Measurements from ENCODE around the gene ANKFY1. TPM values are rescaled to one million over a fixed set of nuclear protein-coding genes. Genes with fewer than 3 reads are reported as not detected.

ANKFY1 gene
- total RNA-seq, 4 donors from 2014 or later = 30.7 to 35.7 (median 32.7) TPM

- intact Hi-C loops (cut with DNase I; ENCODE audit: low total_unique reads) = no loop called here
- no peak overlapping the region for H3K4me3 ChIP-seq (ENCODE audit: low read depth, poor library complexity, severe bottlenecking)
- no peak for DNase-seq (ENCODE audit: low spot score in 2 of 2)
- TF ChIP-seq POLR2A (IDR thresholded peaks at IDR 0.05) = no peak
- TF ChIP-seq, protein P1, sequence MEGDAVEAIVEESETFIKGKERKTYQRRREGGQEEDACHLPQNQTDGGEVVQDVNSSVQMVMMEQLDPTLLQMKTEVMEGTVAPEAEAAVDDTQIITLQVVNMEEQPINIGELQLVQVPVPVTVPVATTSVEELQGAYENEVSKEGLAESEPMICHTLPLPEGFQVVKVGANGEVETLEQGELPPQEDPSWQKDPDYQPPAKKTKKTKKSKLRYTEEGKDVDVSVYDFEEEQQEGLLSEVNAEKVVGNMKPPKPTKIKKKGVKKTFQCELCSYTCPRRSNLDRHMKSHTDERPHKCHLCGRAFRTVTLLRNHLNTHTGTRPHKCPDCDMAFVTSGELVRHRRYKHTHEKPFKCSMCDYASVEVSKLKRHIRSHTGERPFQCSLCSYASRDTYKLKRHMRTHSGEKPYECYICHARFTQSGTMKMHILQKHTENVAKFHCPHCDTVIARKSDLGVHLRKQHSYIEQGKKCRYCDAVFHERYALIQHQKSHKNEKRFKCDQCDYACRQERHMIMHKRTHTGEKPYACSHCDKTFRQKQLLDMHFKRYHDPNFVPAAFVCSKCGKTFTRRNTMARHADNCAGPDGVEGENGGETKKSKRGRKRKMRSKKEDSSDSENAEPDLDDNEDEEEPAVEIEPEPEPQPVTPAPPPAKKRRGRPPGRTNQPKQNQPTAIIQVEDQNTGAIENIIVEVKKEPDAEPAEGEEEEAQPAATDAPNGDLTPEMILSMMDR (IDR thresholded peaks at IDR 0.05) = no peak
- WGBS, 2 donors = 90 to 91% methylated on average over 7 of the region's 7 CpGs
These were observed 30.0 kb downstream of the ANKFY1 start for GRCh38 chr17:4233668-4234258.

DNA sequence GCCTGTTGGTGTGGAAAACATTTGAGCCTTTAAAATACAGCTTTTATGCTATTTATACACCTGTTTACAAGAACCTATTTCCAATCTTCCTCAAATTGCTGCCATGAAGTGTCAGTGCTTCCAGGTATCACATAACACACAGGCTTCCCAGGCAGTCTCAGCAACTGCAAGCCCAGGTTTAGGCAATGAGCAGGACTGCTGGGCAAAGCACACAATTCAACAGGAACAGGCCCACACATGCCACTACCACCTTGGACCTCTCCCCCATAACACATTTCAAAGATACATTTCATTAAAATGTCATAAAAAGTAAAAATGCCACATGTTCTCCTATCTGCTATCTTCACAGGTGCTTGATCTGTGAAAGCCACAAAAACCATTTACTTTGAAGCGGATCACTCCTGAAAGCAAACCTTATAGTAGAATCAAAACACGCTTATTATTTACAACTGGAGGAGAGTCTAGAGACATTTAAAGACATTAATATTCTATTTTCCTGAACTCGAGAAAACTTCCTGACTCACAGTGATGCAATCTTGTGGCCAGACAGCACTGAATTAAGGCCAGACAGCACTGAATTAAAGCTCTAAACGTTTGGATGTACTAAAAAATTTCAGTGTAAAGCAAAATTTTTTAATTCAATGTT is 31.5 kb downstream of the ANKFY1 start:
- no peak for DNase-seq (ENCODE audit: low spot score in 2 of 2)

DNA sequence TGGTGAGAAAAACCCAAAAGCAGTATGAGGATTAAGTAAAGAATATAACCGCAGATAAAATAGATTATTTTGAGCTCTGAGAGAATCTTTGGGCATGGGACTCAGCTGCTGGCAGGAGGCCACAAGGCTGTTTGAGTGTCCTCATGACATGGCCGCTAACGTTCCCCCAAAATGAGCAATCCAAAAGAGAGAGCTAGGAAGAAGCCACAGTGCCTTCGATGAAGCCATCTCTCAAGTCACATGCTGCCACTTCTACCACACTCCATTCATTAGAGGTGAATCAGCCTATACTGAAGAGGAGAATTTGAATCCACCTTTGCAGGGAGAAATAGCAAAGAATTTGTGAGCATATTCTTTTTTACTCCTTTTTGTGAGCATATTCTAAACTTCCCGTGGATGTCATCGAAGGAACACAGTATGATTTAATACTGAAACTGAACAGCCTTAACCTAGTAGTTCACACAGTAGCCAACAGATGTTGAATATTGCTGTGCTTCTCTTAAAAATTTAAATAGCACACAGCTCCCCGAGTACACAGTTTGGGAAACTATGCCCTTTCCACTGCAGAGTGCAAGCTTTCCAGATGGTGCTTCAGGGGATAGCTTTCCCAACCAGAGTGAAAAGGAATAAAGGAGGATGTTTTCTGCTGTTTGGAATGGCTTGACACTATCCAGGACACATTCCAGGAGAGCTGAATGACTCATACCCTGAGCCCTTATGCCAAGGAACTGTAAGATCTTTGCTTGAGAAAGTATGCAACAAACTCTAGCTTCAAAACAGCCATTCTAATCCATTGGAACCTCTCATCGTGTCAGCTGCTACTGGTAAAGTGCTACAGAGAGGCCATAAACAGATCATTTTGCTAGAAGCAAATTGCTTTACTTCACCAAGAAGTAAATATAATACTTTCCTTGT is 33.9 kb downstream of the ANKFY1 start:
- DNase-seq (ENCODE audit: low spot score in 2 of 2) = peak; percentile 85 to 86
- 28 to 40% methylated on average over 8 of the region's 8 CpGs for WGBS, 2 donors
- intact Hi-C loops (cut with DNase I; ENCODE audit: low total_unique reads) = no loop called here

More for the DNA sequence above, 31.5 kb downstream of the ANKFY1 start:
- TF ChIP-seq POLR2A (IDR thresholded peaks at IDR 0.05) = no peak
- TF ChIP-seq, protein P1 (IDR thresholded peaks at IDR 0.05) = no peak
- WGBS, 2 donors = 52 to 57% methylated on average over 4 of the region's 4 CpGs
- no peak overlapping the region for H3K4me3 ChIP-seq (ENCODE audit: low read depth, poor library complexity, severe bottlenecking)
- intact Hi-C loops (cut with DNase I; ENCODE audit: low total_unique reads) = no loop called here

DNA sequence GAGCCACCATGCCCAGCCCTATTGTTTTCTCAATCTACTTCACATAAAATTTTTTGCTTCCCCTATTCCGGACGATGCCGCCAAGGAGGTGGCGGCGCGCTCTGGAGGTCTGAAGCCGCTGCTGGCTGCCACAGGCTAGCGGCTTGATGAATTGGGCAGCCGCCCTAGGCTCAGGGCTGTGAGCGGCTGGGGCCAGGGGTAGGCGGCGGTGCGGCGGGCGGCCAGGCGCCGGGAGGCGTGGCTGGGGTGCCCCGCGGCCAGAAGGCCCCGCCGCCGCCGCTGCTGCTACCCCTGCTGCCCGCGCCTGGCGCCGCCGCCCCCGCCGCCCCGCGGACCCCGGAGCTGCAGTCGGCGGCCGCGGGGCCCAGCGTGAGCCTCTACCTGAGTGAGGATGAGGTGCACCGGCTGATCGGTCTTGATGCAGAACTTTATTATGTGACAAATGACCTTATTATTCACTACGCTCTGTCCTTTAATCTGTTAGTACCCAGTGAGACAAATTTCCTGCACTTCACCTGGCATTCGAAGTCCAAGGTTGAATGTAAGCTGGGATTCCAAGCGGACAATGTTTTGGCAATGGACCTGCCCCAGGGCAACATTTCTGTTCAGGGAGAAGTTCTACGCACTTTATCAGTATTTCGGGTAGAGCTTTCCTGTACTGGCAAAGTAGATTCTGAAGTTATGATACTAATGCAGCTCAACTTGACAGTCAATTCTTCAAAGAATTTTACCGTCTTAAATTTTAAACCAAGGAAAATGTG is 41.7 kb downstream of the ANKFY1 start:
- 85 to 94% methylated on average over 34 to 42 of the region's 47 CpGs for WGBS, 2 donors
- TF ChIP-seq, protein P1 (IDR thresholded peaks at IDR 0.05) = no peak
- no peak for TF ChIP-seq POLR2A (IDR thresholded peaks at IDR 0.05)
- no peak overlapping the region for H3K4me3 ChIP-seq (ENCODE audit: low read depth, poor library complexity, severe bottlenecking)
- DNase-seq (ENCODE audit: low spot score in 2 of 2) = peak in 1 of 2 donors; percentile 53
- intact Hi-C loops (cut with DNase I; ENCODE audit: low total_unique reads) = loop anchor here (5.0 kb wide), 1 partner anchor 140 kb away; no protein-coding TSS in a partner anchor

More for the DNA sequence above, 33.9 kb downstream of the ANKFY1 start:
- no peak for TF ChIP-seq POLR2A (IDR thresholded peaks at IDR 0.05)
- TF ChIP-seq, protein P1 (IDR thresholded peaks at IDR 0.05) = no peak
- H3K4me3 ChIP-seq (ENCODE audit: low read depth, poor library complexity, severe bottlenecking) = no peak overlapping the region

DNA sequence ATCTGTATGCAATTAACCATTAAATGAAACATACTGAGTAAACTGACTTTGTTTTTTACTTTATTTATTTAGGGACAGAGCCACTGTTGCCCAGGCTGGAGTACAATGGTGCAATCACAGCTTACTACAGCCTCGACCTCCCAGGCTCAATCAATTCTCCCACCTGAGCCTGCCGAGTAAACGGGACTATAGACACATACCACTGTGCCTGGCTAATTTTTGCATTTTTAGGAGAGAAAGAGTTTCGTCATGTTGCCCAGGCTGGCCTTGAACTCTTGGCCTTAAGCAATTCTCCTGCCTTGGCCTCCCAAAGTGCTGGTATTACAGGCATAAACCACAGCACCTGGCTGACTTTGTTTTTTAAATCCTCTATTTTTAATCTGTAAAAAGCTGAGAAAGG is 42.6 kb downstream of the ANKFY1 start:
- no peak for TF ChIP-seq POLR2A (IDR thresholded peaks at IDR 0.05)
- TF ChIP-seq, protein P1 (IDR thresholded peaks at IDR 0.05) = no peak
- H3K4me3 ChIP-seq (ENCODE audit: low read depth, poor library complexity, severe bottlenecking) = no peak overlapping the region
- 88 to 92% methylated on average over 4 of the region's 4 CpGs for whole genome bisulfite sequencing, 2 donors
- DNase-seq (ENCODE audit: low spot score in 2 of 2) = peak in 1 of 2 donors; percentile 7
- intact Hi-C loops (cut with DNase I; ENCODE audit: low total_unique reads) = loop anchor here (5.0 kb wide), 1 partner anchor 141 kb away; no protein-coding TSS in a partner anchor
